ENCODE data around the gene LRRC75A.

- TF ChIP-seq REST (IDR thresholded peaks at IDR 0.05; ENCODE audit: borderline replicate concordance in 1 of 2, low read depth in 1 of 2, low read length in 2 of 2) (no peak), ZNF24 (IDR thresholded peaks at IDR 0.05) (no peak), EZH2 (conservative IDR thresholded peaks at IDR 0.05; ENCODE audit: low read depth, low read length) (no peak), POLR2A (IDR thresholded peaks at IDR 0.05; ENCODE audit: insufficient read depth in 1 of 2, low read depth in 2 of 2, low read length in 2 of 2) (no peak), EP300 (IDR thresholded peaks at IDR 0.05; ENCODE audit: low read depth in 2 of 2, low read length in 2 of 2) (no peak), EP300 (CRISPR knock-in tag; IDR thresholded peaks at IDR 0.05; ENCODE audit: borderline replicate concordance) (no peak), ZNF274 (CRISPR knock-in tag; IDR thresholded peaks at IDR 0.05) (no peak), NR2F2 (IDR thresholded peaks at IDR 0.05; ENCODE audit: borderline replicate concordance, low read depth) (no peak), ZNF704 (CRISPR knock-in tag; IDR thresholded peaks at IDR 0.05; ENCODE audit: borderline replicate concordance) (no peak)
Observed at GRCh38 chr17:16537130-16537458, 45.1 kb upstream of the LRRC75A start.
